SK-N-MC (cell line): ENCODE data around the gene SNCA.

ENCODE experiments used
- EZH2 ChIP-seq: fragments of 200-600 bp; sonication (generic); IDR thresholded peaks from one replicate; pipeline ENCODE4 v1.6.1; 2017; ENCODE audit warnings: antibody characterized with exemption
- POLR2AphosphoS5 ChIP-seq: IDR thresholded peaks from 2 replicates; pipeline ENCODE4 v1.6.1; 2012; ENCODE audit warnings: mild to moderate bottlenecking, low read depth, low read length, borderline replicate concordance

- no peak for TF ChIP-seq POLR2AphosphoS5
- no peak for TF ChIP-seq EZH2
These were observed 124.8 kb downstream of the SNCA start for GRCh38 chr4:89712141-89712540.
